Testis (tissue), 2 donors: ENCODE results near the gene ITGB3BP.

Source experiments
- CTCF ChIP-seq, 3 experiments: fragments of 450-650 bp in 2 of 3; fragments of 200-600 bp in 1 of 3; sonication (generic) in 1 of 3; IDR thresholded peaks; one replicate each; pipeline ENCODE4 v1.5.1; 2016 to 2019; ENCODE audit warnings: antibody characterized with exemption in 3 of 3, mild to moderate bottlenecking in 2 of 3, moderate library complexity in 1 of 3
- POLR2A ChIP-seq: fragments of 450-650 bp; IDR thresholded peaks from one replicate; pipeline ENCODE4 v1.6.1; 2017; ENCODE audit warnings: antibody characterized with exemption, mild to moderate bottlenecking, moderate library complexity

GRCh38 chr1:63480057-63480456 lies 43.0 kb downstream of the ITGB3BP start:
- no peak for TF ChIP-seq CTCF (IDR thresholded peaks at IDR 0.05)
- no peak for TF ChIP-seq POLR2A
